ENCODE results near the gene SLC6A6.

The SLC6A6 gene

DNA sequence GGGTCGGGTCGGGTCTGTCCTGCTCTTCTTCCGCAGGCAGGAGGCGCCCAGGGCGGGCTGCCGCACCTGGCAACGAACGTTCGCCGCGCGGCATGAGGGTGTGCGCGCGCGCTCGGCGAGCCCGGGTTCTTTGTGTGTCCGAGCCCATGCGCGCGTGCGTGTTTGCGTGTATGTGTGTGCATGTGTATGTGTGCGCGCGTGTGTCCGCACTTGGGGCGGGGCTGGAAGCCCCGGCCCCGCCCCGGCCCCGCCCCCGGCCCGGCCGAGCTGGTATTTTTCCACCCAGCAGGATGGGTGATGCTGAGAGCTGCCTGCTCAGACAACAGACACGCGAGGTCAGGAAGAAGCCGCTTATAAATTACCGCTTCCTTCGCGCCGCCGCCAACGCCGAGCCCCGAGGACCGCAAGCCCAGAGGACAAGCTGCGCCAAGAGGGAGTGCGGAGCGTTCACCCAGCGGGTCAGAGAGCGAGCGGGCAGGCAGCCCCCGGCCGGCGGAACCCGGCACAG, at the start of gene SLC6A6:
SLC6A6 (plus strand) TSS at position 303 of the 508 bp plus-strand sequence. CDS start 41,029 bp downstream, outside the sequence.
- DNase-seq: peak; percentile 96

DNA sequence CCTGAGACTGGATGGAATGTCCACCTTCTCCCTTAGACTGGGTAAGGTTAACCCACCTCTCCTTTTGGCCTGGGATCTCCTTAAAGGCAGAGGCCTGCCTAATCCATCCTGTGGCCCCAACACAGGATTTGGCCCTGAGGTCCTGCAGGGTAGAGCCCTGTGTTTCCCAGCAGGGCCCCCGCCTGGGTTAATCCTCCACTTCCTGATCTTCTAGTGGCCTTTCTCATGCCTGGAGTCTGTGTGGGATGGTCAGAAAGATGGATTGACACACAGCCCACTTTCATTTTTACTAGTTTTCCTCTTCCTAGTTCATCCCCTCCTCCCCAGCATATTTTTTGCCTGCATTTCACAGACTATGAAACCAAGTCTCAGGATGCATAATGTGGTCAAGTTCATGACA, 48.9 kb upstream of the SLC6A6 start:
- DNase-seq: peak; percentile 43

- DNase-seq: no peak
Observed at GRCh38 chr3:14357463-14357862, 44.9 kb upstream of the SLC6A6 start.

GRCh38 chr3:14358426-14359211, 43.8 kb upstream of the SLC6A6 start:
- peak; percentile 52 for DNase-seq

GRCh38 chr3:14359348-14359747, 43.1 kb upstream of the SLC6A6 start:
- no peak for DNase-seq

GRCh38 chr3:14360123-14360881, 42.1 kb upstream of the SLC6A6 start:
- no peak for DNase-seq

DNA sequence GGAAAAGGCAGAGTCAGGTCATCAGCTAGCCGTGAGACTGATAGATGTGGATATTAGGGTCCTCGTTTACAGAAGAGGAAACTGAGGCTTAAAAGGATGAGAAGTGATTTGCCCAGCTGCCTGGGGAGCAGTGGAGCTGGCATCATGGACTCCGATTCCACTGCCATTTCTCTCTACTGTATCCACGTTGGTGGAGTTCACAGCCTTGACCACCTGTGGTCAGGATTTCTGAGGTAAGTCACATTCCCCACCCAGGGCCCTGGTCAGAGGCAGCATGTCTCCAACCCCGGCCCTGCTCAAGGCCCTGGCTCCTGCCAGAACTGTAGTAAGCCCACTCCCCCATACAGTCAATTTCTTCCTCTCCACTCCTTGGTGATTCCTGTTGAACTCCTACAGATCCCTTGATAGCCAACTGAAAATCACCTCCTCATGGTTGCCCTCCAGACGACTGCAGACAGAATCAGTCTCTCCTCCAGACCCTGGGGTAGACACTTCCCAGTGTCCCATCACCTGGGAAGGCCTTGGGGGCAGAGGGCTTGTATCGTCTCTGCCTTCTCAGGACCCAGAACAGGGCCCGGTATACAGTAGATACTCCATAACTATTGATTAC, 41.2 kb upstream of the SLC6A6 start:
- DNase-seq: no peak

- no peak for DNase-seq
Observed at GRCh38 chr3:14362890-14363289, 39.5 kb upstream of the SLC6A6 start.

GRCh38 chr3:14363379-14363778, 39.0 kb upstream of the SLC6A6 start:
- DNase-seq: peak; percentile 39

DNA sequence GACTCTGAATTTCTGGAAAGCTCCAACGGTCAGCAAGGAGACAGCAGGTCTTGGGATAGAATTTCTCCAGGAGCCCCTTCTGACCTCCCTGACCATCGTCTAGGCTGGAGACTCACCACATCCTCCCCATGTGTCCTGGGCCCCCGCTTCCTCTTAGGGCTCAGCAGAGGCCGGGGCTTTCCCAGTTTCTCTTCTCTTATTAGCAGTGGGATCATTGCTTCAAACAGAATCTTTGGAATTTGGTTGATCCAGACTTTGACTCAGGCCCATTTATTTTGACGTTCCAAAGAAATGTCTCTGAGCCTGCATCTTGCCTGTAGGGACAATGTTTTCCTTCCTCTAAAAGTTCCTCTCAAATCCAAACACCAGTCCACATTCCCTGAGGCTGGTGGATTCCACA, 38.4 kb upstream of the SLC6A6 start:
- DNase-seq: no peak

DNA sequence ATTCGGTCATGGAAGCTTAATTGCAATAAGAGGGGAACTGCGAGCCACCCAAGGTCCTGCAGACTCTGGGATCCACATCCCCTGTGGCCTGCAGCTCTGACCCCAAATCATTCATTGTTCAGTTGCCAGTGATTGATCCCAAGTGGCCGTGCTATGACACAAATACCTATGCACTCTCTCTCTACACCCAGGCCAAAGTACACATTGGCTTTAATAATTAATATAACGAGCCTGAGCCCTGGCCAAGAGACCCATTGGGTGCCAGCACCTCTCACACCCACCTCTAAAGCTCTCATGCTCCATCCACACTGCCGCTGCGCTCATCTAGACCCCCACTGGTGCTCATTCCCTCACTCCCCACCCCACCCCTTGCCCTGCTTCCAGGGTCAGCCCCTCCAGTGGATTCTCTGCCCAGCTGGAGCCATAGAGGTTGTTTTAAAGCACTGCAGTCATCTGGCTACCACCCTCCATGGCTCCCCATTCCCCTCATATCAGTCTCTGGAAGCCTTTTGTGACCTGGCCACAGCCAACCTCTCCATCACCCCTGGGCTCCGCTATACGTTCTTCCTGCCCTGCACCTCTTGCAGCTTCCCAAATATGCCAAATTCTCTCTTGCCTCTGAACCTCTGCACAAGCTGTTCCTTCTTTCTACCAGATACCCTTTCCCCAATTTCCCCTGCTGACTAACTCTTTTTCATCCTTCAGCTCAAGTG, 37.7 kb upstream of the SLC6A6 start:
- no peak for DNase-seq

DNA sequence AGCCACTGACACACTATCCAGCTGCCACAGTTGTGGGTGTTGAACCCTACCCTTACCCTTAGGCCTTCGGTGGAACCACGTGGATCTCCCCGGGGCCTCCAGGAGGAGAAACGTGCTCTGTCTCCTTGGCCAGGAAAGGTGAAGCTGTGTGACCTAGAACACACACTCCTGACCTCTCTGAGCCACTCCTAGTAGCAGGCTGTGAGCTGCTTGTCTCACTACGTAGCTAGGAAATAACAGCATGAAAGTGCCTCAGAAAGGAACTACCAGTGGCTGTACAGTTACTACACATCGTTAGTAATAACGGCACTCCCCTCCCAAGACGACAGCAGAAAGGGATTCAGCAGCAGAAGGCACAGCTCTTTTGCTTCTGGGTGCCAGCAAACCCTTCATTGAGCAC, 36.2 kb upstream of the SLC6A6 start:
- no peak for DNase-seq

- DNase-seq: no peak
Observed at GRCh38 chr3:14366915-14367823, 35.2 kb upstream of the SLC6A6 start.

- DNase-seq: no peak
Observed at GRCh38 chr3:14368146-14368545, 34.3 kb upstream of the SLC6A6 start.

GRCh38 chr3:14368885-14369284, 33.5 kb upstream of the SLC6A6 start:
- no peak for DNase-seq

GRCh38 chr3:14369675-14370669, 32.4 kb upstream of the SLC6A6 start:
- DNase-seq: peak; percentile 61

DNA sequence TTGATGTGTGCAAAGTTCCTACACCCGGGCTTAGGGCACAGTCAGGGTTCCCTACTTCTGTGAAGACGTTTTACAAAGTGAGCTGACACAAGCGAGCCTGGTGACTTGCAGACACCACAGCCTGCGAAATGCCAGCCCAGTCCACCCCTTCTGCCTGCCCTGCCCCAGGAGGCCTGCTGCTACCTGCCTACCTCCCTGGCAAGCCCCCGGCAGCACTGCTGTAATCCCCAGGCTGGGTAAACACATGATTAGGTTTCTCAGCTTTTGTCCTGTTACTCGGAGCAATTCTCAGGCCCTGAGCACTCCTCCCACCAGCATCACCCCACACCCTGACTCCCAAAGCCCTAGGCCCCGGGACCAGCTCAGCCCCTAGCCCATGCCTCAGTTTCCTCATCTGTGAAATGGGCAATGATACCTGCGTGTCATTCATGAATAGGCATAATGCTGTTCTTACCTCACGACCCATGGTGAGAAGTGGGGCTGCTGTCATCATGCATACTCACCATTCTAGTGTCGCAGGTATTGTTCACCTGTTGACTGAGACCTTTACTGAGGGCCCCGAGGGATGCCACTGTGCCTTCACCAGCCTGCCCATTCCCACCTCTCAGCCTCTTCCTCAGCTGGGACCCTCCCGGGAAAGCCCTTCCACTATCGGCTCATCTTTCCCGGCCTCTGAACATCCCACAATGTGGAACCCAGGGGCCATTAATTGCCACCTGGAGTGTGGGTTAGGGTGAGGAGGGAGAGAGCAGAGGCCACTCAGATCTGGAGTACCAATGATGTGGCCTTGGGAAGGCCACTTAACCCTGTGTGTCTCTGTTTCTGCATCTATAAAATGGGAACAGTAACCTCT, 31.5 kb upstream of the SLC6A6 start:
- no peak for DNase-seq

GRCh38 chr3:14371573-14372474, 30.6 kb upstream of the SLC6A6 start:
- peak; percentile 54 for DNase-seq

All from NCI-H82 (cell line).